Erythroblast (primary cell): ENCODE data around the gene MOXD1.

Experiments
- GATA1 ChIP-seq: IDR thresholded peaks from 2 replicates; pipeline ENCODE4 v1.6.1; 2011; ENCODE audit warnings: low read depth, mild to moderate bottlenecking, control low read depth, low read length, moderate library complexity
- POLR2A ChIP-seq: IDR thresholded peaks from 2 replicates; pipeline ENCODE4 v1.6.1; 2011; ENCODE audit warnings: mild to moderate bottlenecking, low read length

GRCh38 chr6:132259070-132259469 lies 142.2 kb downstream of the MOXD1 start:
- TF ChIP-seq POLR2A (no peak), GATA1 (no peak)
